AG10803 (cell line): ENCODE data around the gene UNC93A.

Source experiments
- DNase-seq: peaks from one replicate; pipeline ENCODE4 v3.0.0; 2010; ENCODE audit warnings: low read depth
- H3K4me3 ChIP-seq: 2 replicates; pipeline ENCODE4 v1.5.1; 2011; ENCODE audit warnings: mild to moderate bottlenecking, low read length, control low read depth
- TF ChIP-seq, protein P1 (sequence below): conservative IDR thresholded peaks from 2 replicates; pipeline ENCODE4 v1.5.1; 2011; ENCODE audit warnings: mild to moderate bottlenecking, low read length, control low read depth, inconsistent platforms

The UNC93A gene

DNA sequence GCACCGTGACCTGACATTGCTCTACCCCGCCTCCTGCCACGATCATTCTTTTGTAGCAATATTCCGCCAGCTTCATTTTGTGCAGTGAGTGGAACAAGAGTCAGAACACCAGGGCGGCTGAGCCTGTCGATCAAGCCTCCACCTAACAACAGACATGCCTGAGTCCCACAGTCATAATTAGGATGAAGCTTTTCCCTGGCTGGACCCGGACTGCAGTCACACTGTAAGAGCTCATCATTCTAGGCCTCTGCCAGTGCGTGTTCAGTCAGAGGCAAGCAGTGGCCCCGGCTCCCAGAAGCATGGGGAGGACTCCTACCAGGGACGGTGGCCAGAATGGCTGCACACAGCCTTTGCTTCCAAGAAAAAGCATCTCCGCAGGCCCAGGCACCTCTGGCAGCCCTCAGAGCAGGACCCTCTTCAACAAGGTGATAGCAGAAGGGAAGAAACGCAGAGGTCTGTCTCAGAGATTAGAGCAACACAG lies 23.2 kb upstream of the UNC93A start:
- H3K4me3 ChIP-seq, result no peak overlapping the region
- TF ChIP-seq, protein P1, sequence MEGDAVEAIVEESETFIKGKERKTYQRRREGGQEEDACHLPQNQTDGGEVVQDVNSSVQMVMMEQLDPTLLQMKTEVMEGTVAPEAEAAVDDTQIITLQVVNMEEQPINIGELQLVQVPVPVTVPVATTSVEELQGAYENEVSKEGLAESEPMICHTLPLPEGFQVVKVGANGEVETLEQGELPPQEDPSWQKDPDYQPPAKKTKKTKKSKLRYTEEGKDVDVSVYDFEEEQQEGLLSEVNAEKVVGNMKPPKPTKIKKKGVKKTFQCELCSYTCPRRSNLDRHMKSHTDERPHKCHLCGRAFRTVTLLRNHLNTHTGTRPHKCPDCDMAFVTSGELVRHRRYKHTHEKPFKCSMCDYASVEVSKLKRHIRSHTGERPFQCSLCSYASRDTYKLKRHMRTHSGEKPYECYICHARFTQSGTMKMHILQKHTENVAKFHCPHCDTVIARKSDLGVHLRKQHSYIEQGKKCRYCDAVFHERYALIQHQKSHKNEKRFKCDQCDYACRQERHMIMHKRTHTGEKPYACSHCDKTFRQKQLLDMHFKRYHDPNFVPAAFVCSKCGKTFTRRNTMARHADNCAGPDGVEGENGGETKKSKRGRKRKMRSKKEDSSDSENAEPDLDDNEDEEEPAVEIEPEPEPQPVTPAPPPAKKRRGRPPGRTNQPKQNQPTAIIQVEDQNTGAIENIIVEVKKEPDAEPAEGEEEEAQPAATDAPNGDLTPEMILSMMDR, result no peak
- no peak for DNase-seq

DNA sequence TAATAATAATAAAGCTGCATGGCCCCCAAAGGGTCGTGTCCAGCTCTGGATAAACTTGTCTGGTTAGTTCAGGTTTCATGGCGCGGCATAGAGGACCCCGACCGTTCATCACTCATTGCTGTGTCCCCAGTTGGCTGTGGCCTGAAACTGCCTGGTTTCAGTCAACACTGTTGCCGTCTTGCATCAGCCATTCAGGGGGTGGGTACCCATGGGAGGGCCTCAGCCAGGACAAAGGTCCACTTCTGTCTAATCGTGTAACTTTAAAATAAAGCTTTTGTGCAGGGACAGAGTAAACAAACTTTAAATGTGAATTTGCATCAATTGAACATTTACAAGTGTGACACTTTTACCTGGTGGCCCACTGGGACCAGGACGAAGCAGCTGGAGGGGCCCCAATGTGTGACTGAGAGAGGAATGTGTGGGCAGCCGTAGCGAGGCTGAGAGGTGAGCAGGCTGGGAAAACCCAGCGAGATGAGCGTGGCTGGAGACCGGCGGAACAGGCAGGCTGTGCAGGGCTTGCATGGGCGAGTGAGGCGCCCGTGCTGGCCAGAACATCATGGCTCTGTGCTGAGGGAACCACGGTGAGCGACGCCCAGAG lies 22.3 kb upstream of the UNC93A start:
- H3K4me3 ChIP-seq, result no peak overlapping the region
- DNase-seq, result no peak
- TF ChIP-seq, protein P1, result no peak

DNA sequence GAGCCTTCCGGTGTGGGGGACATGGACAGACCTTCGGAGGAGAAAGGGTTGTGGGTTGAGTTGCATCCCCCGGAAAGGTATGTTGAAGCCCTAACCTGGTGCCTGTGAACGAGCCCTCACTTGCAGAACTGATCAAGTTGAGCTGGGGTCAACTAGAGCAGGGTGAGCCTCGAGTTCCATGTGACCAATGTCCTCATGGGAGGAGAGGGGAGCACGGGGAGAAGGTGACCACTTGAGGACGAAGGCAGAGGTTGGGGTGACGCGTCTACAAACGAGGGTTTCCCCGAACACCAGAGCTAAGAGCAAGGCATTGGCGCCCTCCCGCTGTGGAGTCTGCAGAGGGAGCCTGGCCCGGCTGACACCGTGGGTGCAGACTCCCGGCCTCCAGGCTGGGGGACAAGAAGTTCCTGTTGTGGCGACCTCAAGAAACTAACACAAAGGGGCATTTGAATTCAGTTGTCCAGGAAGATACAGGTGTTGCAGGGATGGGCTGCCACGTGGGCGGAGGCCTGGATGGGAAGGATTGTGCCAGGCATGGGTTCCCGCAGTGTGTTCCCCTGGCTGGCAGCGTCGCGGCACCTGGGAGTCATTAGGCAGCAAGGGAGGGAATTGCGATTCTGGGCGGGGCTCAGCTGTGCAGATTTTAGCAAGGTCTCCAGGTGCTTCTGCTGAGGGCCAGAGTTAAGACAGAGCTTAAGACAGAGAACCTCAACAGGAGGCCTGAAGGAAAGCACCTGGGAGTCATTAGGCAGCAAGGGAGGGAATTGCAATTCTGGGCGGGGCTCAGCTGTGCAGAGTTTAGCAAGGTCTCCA lies 20.4 kb upstream of the UNC93A start:
- H3K4me3 ChIP-seq, result no peak overlapping the region
- DNase-seq, result no peak
- TF ChIP-seq, protein P1, result no peak

DNA sequence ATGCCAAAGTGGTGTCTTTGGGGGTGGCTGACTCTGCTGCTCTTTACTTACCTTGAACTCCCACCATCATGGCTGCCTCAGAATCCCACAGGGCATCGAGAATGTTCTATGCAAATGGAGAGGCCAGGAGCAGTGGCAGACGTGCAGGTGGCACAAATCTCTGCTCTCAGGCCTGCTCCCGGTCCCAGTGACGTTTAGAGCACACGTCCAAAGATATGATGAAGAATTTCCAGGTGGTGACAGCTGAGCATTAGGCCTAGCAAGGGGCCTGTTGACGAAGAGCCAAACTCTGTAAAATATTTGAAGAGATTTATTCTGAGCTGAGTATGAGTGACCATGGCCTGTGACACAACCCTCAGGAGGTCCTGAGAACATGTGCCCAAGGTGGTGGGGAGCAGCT lies 19.0 kb upstream of the UNC93A start:
- no peak for DNase-seq
- no peak overlapping the region for H3K4me3 ChIP-seq
- TF ChIP-seq, protein P1, result no peak

DNA sequence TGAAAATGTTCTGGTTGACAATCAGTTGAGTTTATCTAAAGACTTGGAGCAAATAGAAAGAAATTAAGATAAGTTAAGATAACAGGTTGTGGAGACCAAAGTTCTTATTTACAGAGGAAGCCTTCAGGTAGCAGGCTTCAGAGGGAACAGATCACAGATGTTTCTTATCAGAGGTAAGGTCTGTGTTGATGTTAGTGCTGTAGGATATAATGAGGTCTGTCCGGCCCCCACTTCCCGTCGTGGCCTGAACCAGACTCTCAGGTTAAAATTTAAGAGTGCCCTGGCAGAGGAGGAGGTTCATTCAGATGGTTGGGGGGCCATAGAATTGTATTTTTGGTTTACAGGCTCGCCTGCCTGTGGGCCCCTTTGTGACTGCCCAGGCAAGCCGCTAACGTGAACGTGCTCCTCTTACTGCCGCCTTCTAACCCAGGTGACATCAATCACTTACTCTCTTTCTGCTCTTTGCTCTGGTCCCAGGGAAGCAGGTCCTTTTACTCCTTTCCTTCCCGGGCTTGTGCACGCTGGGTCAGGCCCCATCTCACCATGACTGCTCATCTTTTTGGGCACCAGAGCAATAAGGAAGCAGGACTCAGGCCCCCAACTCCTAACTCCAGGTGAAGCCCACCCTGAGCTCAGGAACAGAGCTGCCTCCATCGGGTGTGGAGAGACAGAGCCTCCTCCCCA lies 18.3 kb upstream of the UNC93A start:
- TF ChIP-seq, protein P1, result no peak
- no peak for DNase-seq
- H3K4me3 ChIP-seq, result no peak overlapping the region

DNA sequence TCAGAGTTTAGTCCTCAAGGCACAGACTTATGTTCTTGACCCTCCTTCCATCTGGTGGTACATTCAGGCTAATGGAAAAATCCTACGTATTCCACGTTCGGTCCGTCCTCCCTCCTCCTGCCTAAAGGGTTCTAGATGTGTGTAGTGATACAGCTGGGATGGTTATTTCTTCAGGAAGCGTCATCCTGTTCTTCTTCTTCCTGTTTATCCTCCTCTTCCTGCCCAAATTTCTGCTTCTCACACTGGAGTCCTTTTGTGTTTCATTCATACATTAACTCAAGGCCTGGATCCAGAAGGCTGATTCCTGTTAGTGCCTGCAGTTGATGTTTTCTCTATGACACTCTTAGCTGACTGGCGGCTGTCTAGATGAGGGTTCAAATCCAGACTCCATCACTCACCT lies 16.8 kb upstream of the UNC93A start:
- TF ChIP-seq, protein P1, result no peak
- DNase-seq, result no peak
- H3K4me3 ChIP-seq, result no peak overlapping the region
